H1 (cell line): Measurements from ENCODE around the gene CD58.

Experiments
- ASH2L ChIP-seq: fragments of 200-600, 300-600 bp; sonication (generic); IDR thresholded peaks from one replicate; pipeline ENCODE4 v1.7.1; 2017; ENCODE audit warnings: low read length
- CEBPB ChIP-seq: IDR thresholded peaks from 2 replicates; pipeline ENCODE4 v1.6.1; 2012; ENCODE audit warnings: low read depth, low read length
- EZH2 ChIP-seq: fragments of 200-600 bp; sonication (generic); IDR thresholded peaks from 2 replicates; pipeline ENCODE4 v1.7.1; 2012; ENCODE audit warnings: low read depth, mild to moderate bottlenecking, moderate library complexity, low read length, inconsistent platforms; ENCODE audit not compliant: severe bottlenecking
- KDM1A ChIP-seq: fragments of 200-600, 300-600 bp; sonication (generic); IDR thresholded peaks from 2 replicates; pipeline ENCODE4 v1.7.1; 2016; ENCODE audit warnings: mild to moderate bottlenecking, low read length, borderline replicate concordance
- POLR2A ChIP-seq, 2 experiments: IDR thresholded peaks; 1 replicate in 1 of 2; 2 replicates in 1 of 2; pipeline ENCODE4 v1.6.1; 2011; ENCODE audit warnings: low read depth in 2 of 2, low read length in 2 of 2, mild to moderate bottlenecking in 2 of 2; ENCODE audit errors: control extremely low read depth in 1 of 2
- RAD21 ChIP-seq, 2 experiments: IDR thresholded peaks in 1 of 2; conservative IDR thresholded peaks in 1 of 2; 2 replicates each; pipeline ENCODE4 v1.6.1; 2011; ENCODE audit warnings: low read depth in 2 of 2, low read length in 2 of 2, improper control_type of control experiment in 1 of 2, inconsistent platforms in 1 of 2, mild to moderate bottlenecking in 1 of 2, moderate library complexity in 1 of 2
- TF ChIP-seq, protein P1 (sequence below), 3 experiments: IDR thresholded peaks; 1 replicate in 2 of 3; 2 replicates in 1 of 3; pipeline versions ENCODE4 v1.5.1 to v1.6.1; 2011; ENCODE audit warnings: low read length in 3 of 3, mild to moderate bottlenecking in 3 of 3, inconsistent platforms in 2 of 3, low read depth in 1 of 3, moderate library complexity in 1 of 3; ENCODE audit not compliant: insufficient read depth in 1 of 3; ENCODE audit errors: control extremely low read depth in 1 of 3

DNA sequence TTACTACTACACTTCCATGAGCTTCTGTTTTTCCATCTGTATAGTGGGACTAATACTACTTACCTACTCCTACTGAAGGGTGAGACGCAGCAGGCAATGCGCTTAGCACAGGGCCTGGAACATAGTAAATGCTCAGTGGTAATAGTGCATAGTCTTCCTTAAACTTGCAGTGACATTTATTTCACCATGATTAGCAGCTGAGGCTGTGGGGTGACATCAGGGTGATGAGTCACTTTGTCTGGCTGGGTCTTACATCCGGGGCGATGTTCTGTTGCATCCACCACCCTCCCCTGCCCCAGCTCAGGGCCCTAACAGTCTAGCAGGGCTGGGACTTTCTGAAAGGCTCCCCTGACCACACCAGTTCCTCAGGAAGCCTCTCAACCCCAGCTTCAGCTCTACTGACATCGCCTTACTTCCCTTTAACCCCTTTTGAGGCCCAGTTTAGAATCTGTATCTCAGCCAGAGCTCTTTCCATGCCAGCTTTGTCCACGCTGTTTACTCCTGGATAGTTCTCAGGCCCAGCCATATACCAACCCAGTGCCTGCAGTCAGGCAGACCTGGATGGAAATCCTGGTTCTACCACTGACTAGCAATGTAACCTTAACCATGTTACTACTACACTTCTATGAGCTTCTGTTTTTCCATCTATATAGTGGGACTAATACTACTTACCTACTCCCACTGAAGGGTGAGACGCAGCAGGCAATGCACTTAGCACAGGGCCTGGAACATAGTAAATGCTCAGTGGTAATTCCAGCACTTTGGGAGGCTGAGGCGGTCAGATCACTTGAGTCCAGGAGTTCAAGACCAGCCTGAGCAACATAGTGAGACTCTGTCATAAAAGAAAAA is 66.3 kb downstream of the CD58 start:
- TF ChIP-seq POLR2A (IDR thresholded peaks at IDR 0.05; ENCODE audit: control extremely low read depth in 1 of 2, low read depth in 2 of 2, low read length in 2 of 2) (no peak), ASH2L (no peak), RAD21 (IDR thresholded peaks at IDR 0.05 in 1 of 2, conservative IDR thresholded peaks at IDR 0.05 in 1 of 2; ENCODE audit: low read depth in 2 of 2, low read length in 2 of 2) (no peak), KDM1A (no peak), EZH2 (no peak), CEBPB (no peak)
- TF ChIP-seq, protein P1, sequence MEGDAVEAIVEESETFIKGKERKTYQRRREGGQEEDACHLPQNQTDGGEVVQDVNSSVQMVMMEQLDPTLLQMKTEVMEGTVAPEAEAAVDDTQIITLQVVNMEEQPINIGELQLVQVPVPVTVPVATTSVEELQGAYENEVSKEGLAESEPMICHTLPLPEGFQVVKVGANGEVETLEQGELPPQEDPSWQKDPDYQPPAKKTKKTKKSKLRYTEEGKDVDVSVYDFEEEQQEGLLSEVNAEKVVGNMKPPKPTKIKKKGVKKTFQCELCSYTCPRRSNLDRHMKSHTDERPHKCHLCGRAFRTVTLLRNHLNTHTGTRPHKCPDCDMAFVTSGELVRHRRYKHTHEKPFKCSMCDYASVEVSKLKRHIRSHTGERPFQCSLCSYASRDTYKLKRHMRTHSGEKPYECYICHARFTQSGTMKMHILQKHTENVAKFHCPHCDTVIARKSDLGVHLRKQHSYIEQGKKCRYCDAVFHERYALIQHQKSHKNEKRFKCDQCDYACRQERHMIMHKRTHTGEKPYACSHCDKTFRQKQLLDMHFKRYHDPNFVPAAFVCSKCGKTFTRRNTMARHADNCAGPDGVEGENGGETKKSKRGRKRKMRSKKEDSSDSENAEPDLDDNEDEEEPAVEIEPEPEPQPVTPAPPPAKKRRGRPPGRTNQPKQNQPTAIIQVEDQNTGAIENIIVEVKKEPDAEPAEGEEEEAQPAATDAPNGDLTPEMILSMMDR (IDR thresholded peaks at IDR 0.05; ENCODE audit: control extremely low read depth in 1 of 3, insufficient read depth in 1 of 3, low read depth in 1 of 3, low read length in 3 of 3), result no peak
